Amygdala (tissue), 56 donors: ENCODE measurements around the gene ATXN2L.

Experiments used
- DNase-seq, 56 donors: peaks; one replicate each; lab custom pipeline; 2025; lab: John Stamatoyannopoulos, UW

Gene ATXN2L

GRCh38 chr16:28837672-28838557 is 15.1 kb downstream of the ATXN2L start:
- DNase-seq, result no peak

- DNase-seq, result no peak
These were observed 15.7 kb downstream of the ATXN2L start for GRCh38 chr16:28838558-28838918.

DNA sequence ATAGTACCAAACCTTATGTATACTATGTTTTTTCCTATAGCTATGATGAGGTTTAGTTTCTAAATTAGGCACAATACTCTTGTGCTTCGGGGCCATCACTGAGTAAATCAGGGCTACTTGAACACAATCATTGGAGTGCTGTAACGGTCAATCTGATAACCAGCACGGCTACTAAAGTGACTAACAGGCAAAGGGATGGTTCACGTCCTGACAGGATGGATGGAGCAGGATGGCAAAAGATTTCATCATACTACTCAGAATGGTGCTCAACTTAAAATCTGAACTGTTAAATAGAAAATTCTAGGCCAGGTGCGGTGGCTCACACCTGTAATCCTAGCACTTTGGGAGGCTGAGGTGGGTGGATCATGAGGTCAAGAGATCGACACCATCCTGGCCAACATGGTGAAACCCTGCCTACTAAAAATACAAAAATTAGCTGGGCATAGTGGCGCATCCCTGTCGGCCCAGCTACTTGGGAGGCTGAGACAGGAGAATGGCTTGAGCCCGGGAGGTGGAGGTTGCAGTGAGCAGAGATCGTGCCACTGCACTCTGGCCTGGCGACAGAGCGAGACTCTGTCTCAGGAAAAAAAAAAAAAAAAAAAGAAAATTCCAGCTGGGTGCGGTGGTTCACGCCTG is 16.3 kb downstream of the ATXN2L start:
- DNase-seq, result no peak

GRCh38 chr16:28839899-28840298 is 17.1 kb downstream of the ATXN2L start:
- DNase-seq, result peak in 1 of 56 donors; percentile 2

- no peak for DNase-seq
These were observed 19.9 kb downstream of the ATXN2L start for GRCh38 chr16:28842696-28843095.

GRCh38 chr16:28843766-28844165 is 21.0 kb downstream of the ATXN2L start:
- no peak for DNase-seq

DNA sequence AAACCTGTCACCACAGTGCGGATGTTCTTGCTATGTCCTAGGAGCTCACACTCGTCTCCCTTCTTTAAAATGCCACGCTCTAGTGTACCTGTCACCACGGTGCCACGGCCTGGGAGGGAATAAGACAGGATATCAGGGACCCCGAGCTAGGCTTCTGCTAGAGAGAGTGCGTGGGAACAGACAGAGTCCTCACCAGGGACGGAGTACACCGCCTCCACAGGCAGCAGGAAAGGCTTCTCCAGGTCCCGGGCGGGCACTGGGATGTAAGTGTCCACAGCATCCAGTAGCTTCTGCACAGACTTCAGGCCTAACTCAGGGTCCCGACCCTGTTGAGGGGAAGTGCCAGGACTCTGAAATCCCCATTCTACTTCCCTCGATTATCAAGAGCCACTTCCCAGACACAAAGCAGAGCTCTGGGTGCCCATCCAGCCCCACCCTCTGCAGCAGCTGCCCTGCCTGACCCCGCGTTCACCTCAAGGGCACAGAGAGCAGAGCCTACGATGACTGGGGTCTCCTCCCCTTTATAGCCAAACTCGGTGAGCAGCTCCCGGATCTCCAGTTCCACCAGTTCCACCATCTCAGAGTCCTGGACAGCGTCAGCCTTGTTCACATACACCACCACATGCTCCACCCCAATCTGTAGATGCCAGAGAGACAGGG is 21.6 kb downstream of the ATXN2L start:
- no peak for DNase-seq

GRCh38 chr16:28845293-28845692 is 22.5 kb downstream of the ATXN2L start:
- no peak for DNase-seq

- peak in 2 of 56 donors; percentile 40 to 45 for DNase-seq
These were observed 22.9 kb downstream of the ATXN2L start for GRCh38 chr16:28845761-28846079.

GRCh38 chr16:28846080-28846932 is 23.5 kb downstream of the ATXN2L start, which contains the start of gene TUFM:
TSS of gene TUFM (minus strand) at chr16:28846348. CDS start at chr16:28846269, 79 bp downstream.
- DNase-seq, result peak; percentile 79 to 100 (median 98)

DNA sequence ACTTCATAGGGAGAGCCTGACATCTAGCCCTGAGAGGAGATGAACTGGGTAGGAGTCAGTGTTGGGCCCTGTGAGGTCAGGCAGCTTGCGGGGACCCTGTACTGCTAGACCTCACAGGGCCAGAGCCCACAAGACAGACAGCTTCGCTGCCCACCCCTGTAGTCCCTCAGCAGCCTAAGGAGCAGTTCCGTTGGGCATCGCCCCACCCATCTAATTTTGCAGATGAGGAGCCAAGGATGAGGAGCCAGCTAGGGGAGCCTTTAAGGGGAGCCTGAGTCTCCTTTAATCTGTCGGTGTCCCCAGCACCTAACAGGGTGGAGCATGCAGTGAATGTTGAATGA is 24.1 kb downstream of the ATXN2L start:
- DNase-seq, result peak in 6 of 56 donors; percentile 12 to 55 (median 18)

DNA sequence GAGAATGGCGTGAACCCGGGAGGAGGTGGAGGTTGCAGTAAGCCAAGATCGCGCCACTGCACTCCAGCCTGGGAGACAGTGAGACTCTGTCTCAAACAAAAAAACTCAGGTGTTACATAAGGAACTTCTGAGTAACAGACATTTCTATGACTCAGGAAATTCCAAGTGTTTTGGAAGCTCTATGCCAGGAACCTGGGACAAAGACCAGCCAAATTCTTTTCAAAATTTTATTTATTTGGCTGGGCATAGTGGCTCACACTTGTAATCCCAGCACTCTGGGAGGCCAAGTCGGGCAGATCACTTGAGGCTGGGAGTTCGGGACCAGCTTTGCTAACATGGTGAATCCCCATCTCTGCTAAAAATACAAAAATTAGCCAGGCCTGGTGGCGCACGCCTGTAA is 35.6 kb downstream of the ATXN2L start:
- DNase-seq, result no peak

DNA sequence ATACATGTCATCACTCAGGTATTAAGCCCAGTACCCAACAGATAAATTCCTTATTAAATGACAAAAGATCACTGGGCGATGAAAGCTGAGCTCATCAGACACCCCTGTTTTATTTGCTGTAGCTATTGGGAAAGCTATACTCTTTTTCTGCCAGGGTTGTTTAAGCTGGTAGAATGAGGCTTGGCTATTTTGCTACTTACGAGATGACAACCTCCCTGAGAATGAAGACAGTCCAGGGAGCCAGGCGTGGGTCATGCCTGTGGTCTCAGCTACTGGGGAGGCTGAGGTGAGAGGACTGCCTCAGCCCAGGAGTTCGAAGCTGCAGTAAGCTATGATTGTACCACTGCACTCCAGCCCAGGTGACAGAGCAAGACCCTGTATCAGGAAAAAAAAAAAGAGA is 36.5 kb downstream of the ATXN2L start:
- DNase-seq, result no peak

DNA sequence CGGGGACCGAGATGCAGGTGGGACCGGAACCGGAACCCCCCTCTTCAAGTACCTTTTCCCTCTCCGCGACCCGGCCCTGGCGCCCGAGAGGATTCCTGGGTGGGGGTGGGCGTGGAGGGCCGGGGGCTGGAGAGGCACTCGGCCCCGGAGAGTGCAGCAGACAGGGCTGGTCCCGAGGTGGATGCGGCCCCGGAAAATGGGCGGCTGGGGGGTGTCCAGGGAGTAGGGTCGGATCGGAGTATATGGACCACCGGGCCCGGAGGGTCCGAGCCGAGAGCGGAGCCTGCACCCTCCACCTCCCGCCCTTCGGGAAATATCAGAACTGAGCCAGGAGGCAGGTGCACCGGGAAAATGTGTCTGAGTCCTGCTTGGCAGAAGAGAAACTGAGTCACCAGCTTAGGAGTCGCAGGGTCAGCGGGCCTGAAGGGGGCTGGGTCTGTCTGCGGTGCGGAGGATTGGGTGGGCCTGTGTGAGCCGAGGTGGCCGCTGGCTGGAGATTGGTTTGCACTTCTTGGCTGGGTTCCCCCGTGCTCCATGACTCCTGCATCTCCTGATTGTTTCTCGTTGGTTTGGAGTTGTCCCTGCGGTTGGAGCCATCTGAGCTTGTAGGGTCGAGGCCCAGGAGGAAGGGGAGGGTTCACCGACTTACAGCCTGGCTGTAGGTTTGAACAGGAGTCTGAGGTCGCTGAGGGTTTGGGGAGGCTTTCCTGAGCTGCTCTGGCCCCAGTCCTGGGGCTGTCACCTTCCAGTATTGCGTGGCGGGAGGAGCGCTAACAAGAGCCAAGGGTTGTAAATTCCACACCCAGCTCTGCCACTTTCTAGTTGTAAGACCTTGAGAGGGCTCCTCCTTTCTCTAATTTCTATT is 41.4 kb downstream of the ATXN2L start:
- peak in 7 of 56 donors; percentile 8 to 52 (median 35) for DNase-seq

DNA sequence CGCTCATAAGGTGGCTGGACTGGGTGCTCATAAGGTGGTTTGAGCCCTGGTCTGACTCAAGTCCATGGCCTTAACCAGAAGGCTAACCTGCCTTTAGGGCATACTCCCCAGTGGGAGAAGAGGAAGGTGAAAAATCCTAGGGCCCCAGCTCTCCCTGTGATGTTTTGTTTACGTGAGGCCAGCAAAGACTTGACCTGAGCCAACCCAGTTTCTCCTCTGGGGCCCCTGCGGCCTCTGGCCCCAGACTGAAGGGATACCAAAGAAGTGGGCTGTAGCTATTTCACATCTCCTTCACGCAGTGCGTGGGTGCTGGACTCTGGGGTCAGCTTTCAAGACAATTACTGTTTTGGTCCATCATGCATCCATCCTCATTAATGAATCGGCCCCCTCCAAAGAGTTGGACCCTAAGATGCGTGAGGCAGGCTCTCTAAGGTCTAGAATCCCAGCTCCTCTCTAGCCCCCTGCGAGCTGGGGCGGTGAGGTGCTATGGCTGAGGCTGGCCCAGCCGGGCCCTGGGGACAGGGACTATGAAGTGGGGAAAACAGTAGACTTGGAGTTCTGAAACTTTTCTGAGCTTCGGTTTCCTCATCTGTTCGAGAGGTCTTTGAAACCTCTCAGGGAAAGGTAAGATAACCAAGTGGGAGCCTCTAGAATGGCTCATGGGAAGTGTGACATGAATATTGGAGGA is 42.3 kb downstream of the ATXN2L start:
- no peak for DNase-seq

- no peak for DNase-seq
These were observed 43.1 kb downstream of the ATXN2L start for GRCh38 chr16:28865722-28866453.

GRCh38 chr16:28866454-28866804 is 43.6 kb downstream of the ATXN2L start:
- DNase-seq, result no peak

DNA sequence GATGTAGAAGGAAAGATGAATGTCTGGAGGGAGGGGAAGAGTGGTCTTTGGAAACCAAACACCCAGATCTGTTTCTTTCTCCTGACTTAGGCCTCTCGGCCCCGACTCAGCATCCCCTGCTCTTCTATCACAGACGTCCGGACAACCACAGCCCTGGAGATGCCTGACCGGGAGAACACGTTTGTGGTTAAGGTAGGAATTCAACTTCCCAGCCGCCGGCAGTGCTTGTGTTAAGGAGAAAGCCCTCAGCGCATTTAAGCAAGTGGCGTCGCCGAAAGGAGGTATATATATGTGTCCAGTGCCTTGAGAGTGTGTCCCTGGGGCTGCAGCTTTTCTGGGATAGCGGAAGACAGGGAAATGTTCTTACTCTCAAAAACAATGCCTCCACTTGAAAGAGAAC is 44.4 kb downstream of the ATXN2L start:
- no peak for DNase-seq
